GM23338 (cell line): ENCODE results near the gene SLAIN1. TPM values are rescaled to one million over a fixed set of nuclear protein-coding genes. Genes with fewer than 3 reads are reported as not detected.

ENCODE experiments used
- ATAC-seq: fragments of 200-7000 bp; cut with Tn5 transposase; 3 replicates; pipeline ENCODE4 v1.9.1; 2020
- DNase-seq: peaks from one replicate; pipeline ENCODE4 v3.0.0-alpha.2; 2015; ENCODE audit warnings: low spot score
- H2AFZ ChIP-seq: fragments of 200-600 bp; sonication (generic); 2 replicates; pipeline ENCODE4 v1.8.0; 2016; ENCODE audit warnings: antibody characterized with exemption, mild to moderate bottlenecking, moderate library complexity
- H3F3A ChIP-seq: fragments of 200-600 bp; sonication (generic); replicated peaks from 2 replicates; pipeline ENCODE4 v1.8.0; 2017; ENCODE audit warnings: antibody characterized with exemption, mixed run types, low read depth
- H3K27ac ChIP-seq: fragments of 200-600 bp; sonication (generic); 2 replicates; pipeline ENCODE4 v1.6.1; 2016; ENCODE audit warnings: low read depth
- H3K27me3 ChIP-seq: fragments of 200-600 bp; sonication (generic); 2 replicates; pipeline ENCODE4 v1.8.0; 2016; ENCODE audit warnings: mild to moderate bottlenecking, mixed run types, moderate library complexity; ENCODE audit not compliant: insufficient read depth
- H3K36me3 ChIP-seq: fragments of 200-600 bp; sonication (generic); 2 replicates; pipeline ENCODE4 v1.8.0; 2016; ENCODE audit warnings: mild to moderate bottlenecking; ENCODE audit not compliant: insufficient read depth
- H3K4me1 ChIP-seq: fragments of 200-600 bp; sonication (generic); 2 replicates; pipeline ENCODE4 v1.8.0; 2016; ENCODE audit warnings: mild to moderate bottlenecking, moderate library complexity; ENCODE audit not compliant: insufficient read depth
- H3K4me2 ChIP-seq: fragments of 200-600 bp; sonication (generic); 2 replicates; pipeline ENCODE4 v1.7.1; 2017; ENCODE audit warnings: mixed run types
- H3K4me3 ChIP-seq: fragments of 200-600 bp; sonication (generic); 2 replicates; pipeline ENCODE4 v1.6.1; 2016; ENCODE audit warnings: mixed run types
- H3K79me2 ChIP-seq: fragments of 200-600 bp; sonication (generic); replicated peaks from 2 replicates; pipeline ENCODE4 v1.8.0; 2017; ENCODE audit warnings: mild to moderate bottlenecking; ENCODE audit not compliant: insufficient read depth
- H3K9me2 ChIP-seq: fragments of 200-600 bp; sonication (generic); 2 replicates; pipeline ENCODE4 v1.8.0; 2017; ENCODE audit not compliant: insufficient read depth
- H4K20me1 ChIP-seq: fragments of 200-600 bp; sonication (generic); replicated peaks from 2 replicates; pipeline ENCODE4 v1.8.0; 2017; ENCODE audit warnings: mild to moderate bottlenecking; ENCODE audit not compliant: insufficient read depth
- H3K27ac Mint-ChIP-seq: 2 replicates; pipeline ENCODE4 v1.8.0; 2020; ENCODE audit warnings: inconsistent platforms, mild to moderate bottlenecking, moderate library complexity, mixed read lengths
- H3K27me3 Mint-ChIP-seq: 3 replicates; pipeline ENCODE4 v1.8.0; 2022; ENCODE audit warnings: low read depth, mild to moderate bottlenecking, moderate library complexity, mixed read lengths, inconsistent platforms; ENCODE audit not compliant: insufficient read depth, poor library complexity
- H3K36me3 Mint-ChIP-seq: 3 replicates; pipeline ENCODE4 v1.8.0; 2021; ENCODE audit warnings: low read depth, mild to moderate bottlenecking, inconsistent platforms, moderate library complexity, mixed read lengths
- H3K4me1 Mint-ChIP-seq: 3 replicates; pipeline ENCODE4 v1.8.0; 2020; ENCODE audit warnings: mild to moderate bottlenecking, inconsistent platforms, mixed read lengths
- H3K4me3 Mint-ChIP-seq: 3 replicates; pipeline ENCODE4 v1.8.0; 2021; ENCODE audit warnings: moderate library complexity, mild to moderate bottlenecking, inconsistent platforms, mixed read lengths
- H3K9me3 Mint-ChIP-seq: 3 replicates; pipeline ENCODE4 v1.8.0; 2020; ENCODE audit warnings: moderate library complexity, mild to moderate bottlenecking, inconsistent platforms, mixed read lengths
- CREB1 ChIP-seq: fragments of 250-450 bp; sonication (Bioruptor Pico); IDR thresholded peaks from 2 replicates; pipeline ENCODE4 v1.5.0; 2020; ENCODE audit warnings: low read depth, mild to moderate bottlenecking, moderate library complexity
- CTCF ChIP-seq, 2 experiments: fragments of 200-600 bp in 1 of 2; sonication (generic) in 1 of 2; conservative IDR thresholded peaks; 2 replicates each; pipeline versions ENCODE4 v1.5.1 to v1.6.1; 2016 to 2017; ENCODE audit warnings: antibody characterized with exemption in 2 of 2, low read depth in 2 of 2, mild to moderate bottlenecking in 2 of 2, moderate library complexity in 1 of 2
- EZH2 ChIP-seq: fragments of 200-600 bp; sonication (generic); IDR thresholded peaks from one replicate; pipeline ENCODE4 v1.8.0; 2017; ENCODE audit warnings: antibody characterized with exemption, mild to moderate bottlenecking, low read depth; ENCODE audit not compliant: unreplicated experiment
- EZH2phosphoT487 ChIP-seq: fragments of 200-600 bp; sonication (generic); IDR thresholded peaks from one replicate; pipeline ENCODE4 v1.8.1; 2018; ENCODE audit warnings: antibody characterized with exemption; ENCODE audit not compliant: unreplicated experiment
- JUNB ChIP-seq: IDR thresholded peaks from one replicate; pipeline ENCODE4 v1.6.1; 2016; ENCODE audit warnings: antibody characterized with exemption; ENCODE audit not compliant: unreplicated experiment
- NANOG ChIP-seq: IDR thresholded peaks from 2 replicates; pipeline ENCODE4 v1.6.1; 2016; ENCODE audit warnings: antibody characterized with exemption, borderline replicate concordance
- POLR2AphosphoS5 ChIP-seq: IDR thresholded peaks from 2 replicates; pipeline ENCODE4 v1.6.1; 2016; ENCODE audit warnings: antibody characterized with exemption, low read depth
- STAT1 ChIP-seq: IDR thresholded peaks from one replicate; pipeline ENCODE4 v1.6.1; 2016; ENCODE audit warnings: antibody characterized with exemption; ENCODE audit not compliant: unreplicated experiment
- ZNF114 ChIP-seq: fragments of 250-450 bp; sonication (Bioruptor Pico); IDR thresholded peaks from 2 replicates; pipeline ENCODE4 v1.5.0; 2020; ENCODE audit warnings: mild to moderate bottlenecking, moderate library complexity
- ZNF331 ChIP-seq: fragments of 250-450 bp; sonication (Bioruptor Pico); IDR thresholded peaks from 2 replicates; pipeline ENCODE4 v1.5.0; 2020; ENCODE audit warnings: low read depth, mild to moderate bottlenecking, moderate library complexity
- ZNF462 ChIP-seq: fragments of 250-450 bp; sonication (Bioruptor Pico); IDR thresholded peaks from 2 replicates; pipeline ENCODE4 v1.5.0; 2020; ENCODE audit warnings: mild to moderate bottlenecking, moderate library complexity
- polyA plus RNA-seq: library from polyadenylated mRNA; unstranded; fragments of >200 nt; fragmentation: Nextera tagmentation; extraction: Ambion mirVana; gene quantifications from 2 replicates; pipeline ENCODE4 v1.2.1, GENCODE V29; 2016
- total RNA-seq: library from RNA; depleted of rRNA; stranded (reverse); fragments of >200 nt; shearing (Covaris generic); gene quantifications from 2 replicates; pipeline ENCODE4 v1.2.3, GENCODE V29; 2014
- TF ChIP-seq, protein P1 (sequence below): IDR thresholded peaks from 2 replicates; pipeline ENCODE4 v1.6.1; 2016; ENCODE audit warnings: antibody characterized with exemption
- TF ChIP-seq, protein P2 (sequence below): IDR thresholded peaks from one replicate; pipeline ENCODE4 v1.6.1; 2018; ENCODE audit warnings: antibody characterized with exemption; ENCODE audit not compliant: unreplicated experiment

SLAIN1 gene
- total and polyA plus RNA-seq, 2 experiments from 2014 or later: 16.3 to 44.2 TPM

GRCh38 chr13:77732287-77732686, 34.8 kb downstream of the SLAIN1 start:
- Histone ChIP-seq H3K9me2 (no peaks in the 10 kb centered on the region), H3K4me3 (no peak overlapping the region), H3F3A (no peaks in the 10 kb centered on the region), H3K4me1 (peaks cover 26% of the 10 kb centered on the region; the same call in 1 of the 2 replicates), H3K4me2 (no peak overlapping the region), H3K36me3 (no peaks in the 10 kb centered on the region), H3K27ac (no peak overlapping the region), H2AFZ (no peak overlapping the region), H3K79me2 (peaks cover 62% of the 10 kb centered on the region), H4K20me1 (no peaks in the 10 kb centered on the region; the same call in 1 of the 2 replicates), H3K27me3 (no peaks in the 10 kb centered on the region)
- H3K4me1 Mint-ChIP-seq: peaks cover 35% of the 10 kb centered on the region
- no peaks in the 10 kb centered on the region for H3K36me3 Mint-ChIP-seq
- no peaks in the 10 kb centered on the region for H3K27me3 Mint-ChIP-seq
- H3K4me3 Mint-ChIP-seq: no peak overlapping the region
- DNase-seq: no peak
- ATAC-seq: no peak
- H3K27ac Mint-ChIP-seq: no peak overlapping the region
- no peak for TF ChIP-seq ZNF331 (CRISPR knock-in tag)
- no peak for TF ChIP-seq NANOG
- TF ChIP-seq EZH2: no peak
- TF ChIP-seq ZNF114 (CRISPR knock-in tag): no peak
- no peak for TF ChIP-seq ZNF462 (CRISPR knock-in tag)
- TF ChIP-seq JUNB: no peak
- no peak for TF ChIP-seq CREB1 (CRISPR knock-in tag)
- no peak for TF ChIP-seq EZH2phosphoT487
- TF ChIP-seq CTCF (conservative IDR thresholded peaks at IDR 0.05; ENCODE audit: low read depth in 2 of 2): no peak
- TF ChIP-seq, protein P1, sequence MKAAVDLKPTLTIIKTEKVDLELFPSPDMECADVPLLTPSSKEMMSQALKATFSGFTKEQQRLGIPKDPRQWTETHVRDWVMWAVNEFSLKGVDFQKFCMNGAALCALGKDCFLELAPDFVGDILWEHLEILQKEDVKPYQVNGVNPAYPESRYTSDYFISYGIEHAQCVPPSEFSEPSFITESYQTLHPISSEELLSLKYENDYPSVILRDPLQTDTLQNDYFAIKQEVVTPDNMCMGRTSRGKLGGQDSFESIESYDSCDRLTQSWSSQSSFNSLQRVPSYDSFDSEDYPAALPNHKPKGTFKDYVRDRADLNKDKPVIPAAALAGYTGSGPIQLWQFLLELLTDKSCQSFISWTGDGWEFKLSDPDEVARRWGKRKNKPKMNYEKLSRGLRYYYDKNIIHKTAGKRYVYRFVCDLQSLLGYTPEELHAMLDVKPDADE: no peak
- TF ChIP-seq, protein P2, sequence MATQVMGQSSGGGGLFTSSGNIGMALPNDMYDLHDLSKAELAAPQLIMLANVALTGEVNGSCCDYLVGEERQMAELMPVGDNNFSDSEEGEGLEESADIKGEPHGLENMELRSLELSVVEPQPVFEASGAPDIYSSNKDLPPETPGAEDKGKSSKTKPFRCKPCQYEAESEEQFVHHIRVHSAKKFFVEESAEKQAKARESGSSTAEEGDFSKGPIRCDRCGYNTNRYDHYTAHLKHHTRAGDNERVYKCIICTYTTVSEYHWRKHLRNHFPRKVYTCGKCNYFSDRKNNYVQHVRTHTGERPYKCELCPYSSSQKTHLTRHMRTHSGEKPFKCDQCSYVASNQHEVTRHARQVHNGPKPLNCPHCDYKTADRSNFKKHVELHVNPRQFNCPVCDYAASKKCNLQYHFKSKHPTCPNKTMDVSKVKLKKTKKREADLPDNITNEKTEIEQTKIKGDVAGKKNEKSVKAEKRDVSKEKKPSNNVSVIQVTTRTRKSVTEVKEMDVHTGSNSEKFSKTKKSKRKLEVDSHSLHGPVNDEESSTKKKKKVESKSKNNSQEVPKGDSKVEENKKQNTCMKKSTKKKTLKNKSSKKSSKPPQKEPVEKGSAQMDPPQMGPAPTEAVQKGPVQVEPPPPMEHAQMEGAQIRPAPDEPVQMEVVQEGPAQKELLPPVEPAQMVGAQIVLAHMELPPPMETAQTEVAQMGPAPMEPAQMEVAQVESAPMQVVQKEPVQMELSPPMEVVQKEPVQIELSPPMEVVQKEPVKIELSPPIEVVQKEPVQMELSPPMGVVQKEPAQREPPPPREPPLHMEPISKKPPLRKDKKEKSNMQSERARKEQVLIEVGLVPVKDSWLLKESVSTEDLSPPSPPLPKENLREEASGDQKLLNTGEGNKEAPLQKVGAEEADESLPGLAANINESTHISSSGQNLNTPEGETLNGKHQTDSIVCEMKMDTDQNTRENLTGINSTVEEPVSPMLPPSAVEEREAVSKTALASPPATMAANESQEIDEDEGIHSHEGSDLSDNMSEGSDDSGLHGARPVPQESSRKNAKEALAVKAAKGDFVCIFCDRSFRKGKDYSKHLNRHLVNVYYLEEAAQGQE: no peak
- no peak for TF ChIP-seq POLR2AphosphoS5
- TF ChIP-seq STAT1: no peak
- no peaks in the 10 kb centered on the region for H3K9me3 Mint-ChIP-seq
